PC-3 (cell line): ENCODE measurements around the gene WAC.
"Not testable (repeated sequence)": the region's sequence is repeated elsewhere in the genome, so short reads cannot be mapped to it uniquely, and the experiment has no call there.

Source experiments
- EZH2 ChIP-seq: fragments of 300-600 bp; sonication (generic); IDR thresholded peaks from one replicate; pipeline ENCODE4 v1.6.1; 2017; ENCODE audit warnings: antibody characterized with exemption, mild to moderate bottlenecking, low read length; ENCODE audit not compliant: unreplicated experiment
- EZH2phosphoT487 ChIP-seq: fragments of 300-600 bp; sonication (generic); IDR thresholded peaks from 2 replicates; pipeline ENCODE4 v1.6.1; 2018; ENCODE audit warnings: mild to moderate bottlenecking, antibody characterized with exemption, low read length, borderline replicate concordance
- TF ChIP-seq, protein P1 (sequence below): fragments of 300-600 bp; sonication (generic); conservative IDR thresholded peaks from 2 replicates; pipeline ENCODE4 v1.5.1; 2017; ENCODE audit warnings: antibody characterized with exemption, low read depth, mild to moderate bottlenecking, low read length

DNA sequence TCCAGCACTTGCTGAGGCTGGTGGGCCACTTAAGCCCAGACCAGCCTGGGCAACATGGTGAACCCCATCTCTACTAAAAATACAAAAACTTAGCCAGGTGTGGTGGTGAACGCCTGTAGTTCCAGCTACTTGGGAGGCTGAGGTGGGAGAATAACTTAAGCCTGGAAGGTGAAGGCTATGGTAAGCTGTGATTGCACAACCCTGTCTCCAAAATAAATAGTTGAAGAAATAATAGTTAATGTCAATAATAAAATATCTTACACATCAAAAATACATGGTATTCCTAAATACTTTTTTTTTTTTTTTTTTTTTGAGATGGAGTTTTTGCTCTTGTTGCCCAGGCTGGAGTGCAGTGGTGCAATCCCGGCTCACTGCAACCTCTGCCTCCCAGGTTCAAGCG is 76.7 kb downstream of the WAC start:
- TF ChIP-seq, protein P1, sequence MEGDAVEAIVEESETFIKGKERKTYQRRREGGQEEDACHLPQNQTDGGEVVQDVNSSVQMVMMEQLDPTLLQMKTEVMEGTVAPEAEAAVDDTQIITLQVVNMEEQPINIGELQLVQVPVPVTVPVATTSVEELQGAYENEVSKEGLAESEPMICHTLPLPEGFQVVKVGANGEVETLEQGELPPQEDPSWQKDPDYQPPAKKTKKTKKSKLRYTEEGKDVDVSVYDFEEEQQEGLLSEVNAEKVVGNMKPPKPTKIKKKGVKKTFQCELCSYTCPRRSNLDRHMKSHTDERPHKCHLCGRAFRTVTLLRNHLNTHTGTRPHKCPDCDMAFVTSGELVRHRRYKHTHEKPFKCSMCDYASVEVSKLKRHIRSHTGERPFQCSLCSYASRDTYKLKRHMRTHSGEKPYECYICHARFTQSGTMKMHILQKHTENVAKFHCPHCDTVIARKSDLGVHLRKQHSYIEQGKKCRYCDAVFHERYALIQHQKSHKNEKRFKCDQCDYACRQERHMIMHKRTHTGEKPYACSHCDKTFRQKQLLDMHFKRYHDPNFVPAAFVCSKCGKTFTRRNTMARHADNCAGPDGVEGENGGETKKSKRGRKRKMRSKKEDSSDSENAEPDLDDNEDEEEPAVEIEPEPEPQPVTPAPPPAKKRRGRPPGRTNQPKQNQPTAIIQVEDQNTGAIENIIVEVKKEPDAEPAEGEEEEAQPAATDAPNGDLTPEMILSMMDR = not testable (repeated sequence)
- TF ChIP-seq EZH2, EZH2phosphoT487: not testable (repeated sequence)
